Activated CD4-positive, alpha-beta T cell treated with anti-CD3 and anti-CD28 coated beads, Interleukin-10, Interleukin-2, amounts not matched to agents 100 ng/mL and 50 ng/mL, durations not matched to agents 16 hours and 8 hours (primary cell): ENCODE data around the gene SYT8.

Experiments
- DNase-seq: peaks from one replicate; pipeline ENCODE4 v3.0.0-alpha.2; 2020

SYT8 gene

DNA sequence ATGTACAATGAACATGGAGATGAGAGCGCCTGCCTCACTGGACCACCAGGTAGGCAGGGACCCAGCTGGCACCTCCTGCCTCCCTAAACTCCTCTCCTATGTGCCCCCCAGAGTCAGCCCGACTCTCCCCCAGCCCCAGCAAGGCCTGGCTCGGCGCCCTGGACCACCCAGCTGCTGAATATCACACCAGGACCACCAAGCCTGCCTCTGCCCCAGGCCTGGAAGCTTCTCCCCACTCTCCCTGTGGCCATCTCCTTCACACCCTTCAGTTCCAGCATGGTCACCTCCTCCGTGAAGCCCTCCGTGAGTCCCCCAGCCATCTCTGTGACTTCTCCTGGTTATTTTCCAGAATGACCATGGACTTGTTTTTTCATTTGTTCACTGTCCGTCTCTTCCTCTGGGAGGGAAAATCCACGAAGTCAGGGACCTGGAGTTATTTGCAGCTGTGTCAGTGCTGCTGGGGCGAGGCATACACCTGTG, 11.7 kb downstream of the SYT8 start:
- DNase-seq: no peak

DNA sequence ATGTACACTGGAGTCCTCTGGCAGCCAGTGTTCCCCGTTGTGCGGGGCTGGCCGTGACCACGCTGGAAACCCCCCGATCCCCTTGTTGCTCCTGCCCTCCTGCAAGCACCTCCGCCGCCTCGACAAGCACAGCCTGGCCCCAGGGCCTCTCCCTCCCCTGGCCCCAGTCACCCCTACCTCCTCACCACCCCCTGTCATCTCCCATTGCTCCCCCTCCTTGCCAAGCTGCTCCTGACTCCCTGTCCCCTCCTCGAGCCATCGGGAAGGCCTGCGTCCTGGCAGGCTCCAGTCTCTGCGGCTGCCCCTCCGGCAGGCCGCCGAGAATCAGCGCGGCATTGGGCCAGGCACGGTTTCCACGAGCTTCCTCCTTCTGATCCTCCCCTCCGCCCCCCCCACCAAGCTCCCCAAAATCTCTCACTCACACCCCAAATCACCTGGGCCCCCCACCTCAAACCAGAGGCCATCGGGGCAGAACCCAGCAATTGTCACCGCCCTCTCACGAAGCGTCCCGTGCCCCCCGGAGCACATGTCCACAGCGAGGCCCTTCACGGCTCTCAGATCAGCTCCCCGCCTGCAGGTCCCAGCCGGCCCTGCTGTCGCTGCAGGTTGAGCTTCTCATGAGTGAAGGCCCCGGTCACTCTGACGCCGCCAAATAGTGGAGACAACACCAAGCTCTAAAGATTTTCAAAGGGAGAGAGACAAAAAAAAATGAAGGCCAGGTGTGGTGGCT, 12.4 kb downstream of the SYT8 start:
- no peak for DNase-seq

DNA sequence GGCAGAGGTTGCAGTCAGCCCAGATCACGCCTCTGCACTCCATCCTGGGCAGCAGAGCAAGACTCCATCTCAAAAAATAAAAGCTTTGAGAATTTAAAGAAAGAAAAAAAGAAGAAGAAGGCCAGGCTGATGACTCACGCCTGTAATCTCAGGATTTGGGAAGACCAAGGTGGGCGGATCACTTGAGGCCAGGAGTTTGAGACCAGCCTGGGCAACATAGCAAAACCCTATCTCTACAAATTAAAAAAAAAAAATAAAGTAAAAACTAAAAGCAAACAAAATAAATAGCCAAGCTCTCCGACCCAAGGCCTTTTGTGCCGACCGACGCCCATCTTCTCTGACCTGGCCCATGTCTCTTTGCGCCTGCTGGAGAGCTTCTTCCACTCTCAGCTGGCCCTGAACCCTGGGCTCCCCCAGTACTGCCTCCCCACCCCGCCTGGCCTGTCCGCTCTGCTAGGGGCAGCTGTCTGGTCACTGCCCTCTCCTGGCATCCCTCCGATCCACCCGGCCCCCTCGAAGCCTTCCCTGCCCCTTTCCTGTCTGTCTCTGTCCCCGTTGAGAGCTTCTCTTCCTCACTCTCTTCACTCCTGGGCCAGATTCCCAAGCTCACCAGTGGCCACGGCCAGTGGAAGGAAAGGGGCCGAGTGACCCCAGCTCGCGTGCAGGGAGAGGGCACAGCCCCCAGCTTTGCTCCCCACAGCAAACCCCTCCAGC, 13.3 kb downstream of the SYT8 start:
- no peak for DNase-seq

DNA sequence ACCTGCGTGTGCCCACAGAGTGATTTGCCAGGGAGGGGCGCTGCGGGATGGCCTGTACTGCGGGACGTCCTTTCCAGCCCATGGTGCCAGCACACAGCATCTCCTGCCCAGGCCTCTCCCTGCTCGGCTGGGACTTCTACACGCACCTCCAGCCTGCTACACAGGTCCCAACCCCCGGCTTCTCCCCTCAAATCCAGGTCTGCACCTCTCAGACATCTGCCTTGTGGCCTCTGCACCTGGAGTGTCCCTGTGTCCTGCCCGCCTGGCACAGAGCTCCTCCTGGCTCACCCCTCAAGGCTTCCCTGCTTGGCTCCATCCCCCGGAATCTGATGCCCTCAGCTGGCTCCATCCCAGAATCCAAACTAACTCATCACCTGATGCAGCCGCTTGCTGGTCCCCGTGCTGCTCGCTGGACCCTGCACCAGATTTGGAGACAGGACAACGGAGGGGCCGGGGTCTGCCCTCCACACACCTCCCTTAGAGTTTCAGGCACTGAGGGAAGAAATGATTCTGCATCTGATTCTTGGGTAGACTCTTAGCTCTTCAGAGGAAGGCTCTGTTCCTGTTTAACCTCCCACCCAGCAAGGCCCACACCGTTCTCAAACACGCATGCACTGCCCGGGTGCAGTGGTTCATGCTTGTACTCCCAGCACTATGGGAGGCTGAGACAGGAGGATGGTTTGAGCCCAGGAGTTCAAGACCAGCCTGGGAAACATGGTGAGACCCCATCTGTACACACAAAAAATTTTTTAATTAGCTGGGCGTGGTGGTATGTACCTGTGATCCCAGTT, 14.0 kb downstream of the SYT8 start:
- DNase-seq: no peak

DNA sequence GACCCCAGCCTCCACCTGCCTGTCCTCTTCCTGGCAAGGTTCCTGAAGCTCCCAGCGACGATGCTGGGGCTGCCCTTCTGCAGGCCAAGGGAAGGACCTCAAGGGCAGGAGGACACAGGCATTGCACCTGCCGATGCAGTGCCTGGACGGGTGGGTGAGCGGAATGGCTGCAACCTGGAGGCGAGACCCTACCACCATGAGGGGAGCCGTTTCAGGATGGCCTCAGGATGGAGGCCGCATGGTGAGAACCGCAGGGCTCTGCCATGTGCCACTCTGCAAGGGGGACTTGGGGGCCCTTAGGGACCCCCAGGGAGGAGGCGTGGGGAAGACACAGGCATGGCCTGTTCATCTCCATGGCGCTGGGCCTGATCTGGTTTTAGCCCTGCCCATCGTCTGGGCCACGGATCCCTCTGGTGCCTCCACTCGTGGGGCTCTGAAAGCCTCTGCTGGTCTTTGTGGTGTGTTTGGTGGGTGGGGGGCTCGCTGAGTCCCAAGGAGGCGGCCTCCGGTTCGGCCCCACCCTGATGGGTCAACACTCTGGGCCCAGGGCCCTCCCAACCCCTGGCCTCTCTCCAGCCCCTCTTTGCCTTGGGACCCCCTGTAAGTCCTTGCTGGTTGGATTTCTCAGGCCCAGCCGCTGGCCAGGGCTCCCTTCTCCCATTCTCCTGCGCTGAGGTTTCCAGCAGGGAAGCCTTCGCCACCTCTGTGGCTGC, 16.8 kb downstream of the SYT8 start:
- no peak for DNase-seq

DNA sequence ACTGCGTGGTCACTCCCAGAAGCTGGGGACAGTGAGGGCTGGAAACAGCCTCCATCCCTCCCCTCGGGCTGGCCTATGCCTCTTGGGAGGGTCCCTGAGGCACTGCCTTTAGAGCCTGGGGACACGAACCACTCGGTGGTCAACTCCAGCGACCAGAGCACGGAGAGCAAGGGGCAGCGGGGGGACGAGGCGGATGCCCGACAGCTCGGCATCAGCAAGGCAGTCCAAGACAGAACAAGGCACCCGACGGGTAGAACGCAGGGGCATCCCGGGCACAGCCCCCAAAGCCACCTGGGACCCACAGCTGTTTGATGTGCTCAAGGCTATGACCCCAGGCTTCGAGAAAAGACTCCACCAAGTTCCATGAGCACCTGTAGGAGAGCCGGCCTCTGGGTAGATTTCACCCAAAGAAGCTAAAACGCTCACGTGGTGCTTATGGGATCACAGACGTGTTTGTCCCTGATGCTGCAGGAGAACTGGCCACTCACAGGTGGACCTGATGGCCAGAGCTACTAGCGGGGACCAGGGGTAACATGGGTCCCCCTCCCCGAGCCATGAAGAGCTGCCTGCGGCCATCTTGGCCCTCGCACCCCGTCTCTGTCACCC, 17.6 kb downstream of the SYT8 start:
- no peak for DNase-seq

DNA sequence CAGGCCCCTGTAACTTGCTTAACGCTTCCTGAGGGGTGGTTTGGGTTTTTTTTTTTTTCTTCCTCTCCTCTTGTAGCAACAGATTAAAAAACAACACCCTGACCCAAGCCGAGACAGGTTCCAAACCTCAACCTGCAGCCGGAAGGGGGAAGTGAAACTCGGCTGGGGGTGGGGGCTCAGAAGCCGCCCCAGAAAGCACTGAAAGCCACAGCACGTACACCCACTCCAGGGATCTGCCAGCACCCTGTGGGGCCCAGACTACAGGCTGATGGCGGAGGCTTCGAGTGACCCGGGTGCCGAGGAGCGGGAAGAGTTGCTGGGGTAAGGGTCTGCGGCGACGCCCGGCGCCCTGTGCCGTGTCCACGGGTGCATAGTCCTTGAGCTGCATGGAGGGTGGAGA, 18.1 kb downstream of the SYT8 start, which contains the start of gene LSP1:
LSP1 (plus strand) TSS at position 208 of the 400 bp plus-strand sequence; CDS start at position 269, 61 bp downstream.
- peak; percentile 94 for DNase-seq

DNA sequence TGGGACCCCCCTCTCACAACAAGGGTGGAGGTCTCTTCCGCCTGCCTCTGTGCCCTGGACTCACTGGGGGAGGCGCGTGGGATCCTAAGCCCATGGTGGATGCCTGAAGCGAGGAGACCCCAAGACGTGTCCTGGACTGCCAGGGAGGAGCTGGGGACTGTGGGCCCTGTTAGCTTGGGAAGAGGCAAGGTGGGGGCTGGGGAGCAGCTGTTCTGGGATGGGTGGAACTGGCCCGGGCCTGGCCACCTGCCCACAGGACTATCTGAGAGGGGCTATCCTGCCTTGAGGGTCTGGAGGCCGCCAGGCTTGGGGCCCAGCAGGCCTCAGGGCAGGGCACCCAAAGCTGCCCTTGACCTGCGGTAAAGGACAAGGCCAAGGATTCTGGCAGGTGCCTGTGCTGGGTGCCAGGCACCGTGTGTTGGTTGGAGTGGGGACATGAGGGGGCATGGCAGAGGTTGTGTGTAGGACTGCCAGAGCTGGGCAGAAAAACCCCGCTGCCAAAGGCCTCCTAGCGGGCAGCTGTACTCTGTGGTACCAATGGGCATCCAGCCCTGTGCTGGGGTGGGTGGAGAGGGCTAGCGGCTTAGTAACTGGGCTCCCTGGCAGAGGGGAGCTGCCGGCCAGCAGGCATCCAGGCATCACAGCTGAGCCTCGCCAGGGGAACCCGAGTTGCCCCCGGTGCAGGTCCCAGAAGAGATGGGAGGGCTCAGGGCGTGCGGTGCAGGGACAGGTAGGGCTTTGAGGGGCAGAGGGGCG, 18.8 kb downstream of the SYT8 start:
- peak; percentile 27 for DNase-seq

DNA sequence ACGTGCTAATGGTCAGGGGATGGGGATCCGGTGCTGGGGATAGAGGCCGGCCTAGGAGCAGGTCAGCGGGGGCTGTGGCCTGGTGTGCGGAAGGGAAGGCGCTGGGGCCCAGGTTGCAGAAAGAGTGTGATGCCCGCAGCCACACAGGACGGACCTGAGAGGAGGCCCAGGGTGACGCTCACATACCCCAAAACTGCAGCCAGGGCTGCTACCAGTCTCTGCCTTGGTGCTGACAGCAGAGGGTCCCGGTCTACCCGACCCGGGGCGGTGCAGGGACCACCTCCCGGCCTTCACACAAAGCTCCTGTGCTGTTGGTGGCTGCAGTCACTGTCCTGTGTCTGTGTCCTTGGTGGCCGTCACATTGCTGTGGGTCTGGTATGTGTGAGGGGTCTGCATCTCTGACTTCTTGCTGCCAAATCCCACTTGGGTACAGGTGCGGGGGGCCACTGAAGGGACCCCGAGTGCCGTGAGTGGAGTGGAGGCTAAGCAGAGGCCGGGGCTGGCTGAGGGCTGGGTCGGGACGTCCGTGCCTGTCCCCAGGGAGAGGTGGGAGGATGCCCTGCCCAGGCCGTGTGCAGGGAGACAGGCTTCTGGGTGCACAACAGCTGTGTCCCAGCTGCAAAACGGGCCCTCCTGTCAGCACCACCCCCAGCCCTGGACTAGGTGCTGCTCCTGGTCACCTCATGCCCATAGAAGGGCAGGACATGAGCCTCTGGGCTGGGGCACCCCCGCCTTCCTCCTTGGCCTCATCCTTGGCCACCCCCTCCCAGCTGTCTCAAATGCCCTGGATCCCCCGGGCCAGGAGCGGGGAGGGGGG, 19.6 kb downstream of the SYT8 start:
- DNase-seq: peak; percentile 29

DNA sequence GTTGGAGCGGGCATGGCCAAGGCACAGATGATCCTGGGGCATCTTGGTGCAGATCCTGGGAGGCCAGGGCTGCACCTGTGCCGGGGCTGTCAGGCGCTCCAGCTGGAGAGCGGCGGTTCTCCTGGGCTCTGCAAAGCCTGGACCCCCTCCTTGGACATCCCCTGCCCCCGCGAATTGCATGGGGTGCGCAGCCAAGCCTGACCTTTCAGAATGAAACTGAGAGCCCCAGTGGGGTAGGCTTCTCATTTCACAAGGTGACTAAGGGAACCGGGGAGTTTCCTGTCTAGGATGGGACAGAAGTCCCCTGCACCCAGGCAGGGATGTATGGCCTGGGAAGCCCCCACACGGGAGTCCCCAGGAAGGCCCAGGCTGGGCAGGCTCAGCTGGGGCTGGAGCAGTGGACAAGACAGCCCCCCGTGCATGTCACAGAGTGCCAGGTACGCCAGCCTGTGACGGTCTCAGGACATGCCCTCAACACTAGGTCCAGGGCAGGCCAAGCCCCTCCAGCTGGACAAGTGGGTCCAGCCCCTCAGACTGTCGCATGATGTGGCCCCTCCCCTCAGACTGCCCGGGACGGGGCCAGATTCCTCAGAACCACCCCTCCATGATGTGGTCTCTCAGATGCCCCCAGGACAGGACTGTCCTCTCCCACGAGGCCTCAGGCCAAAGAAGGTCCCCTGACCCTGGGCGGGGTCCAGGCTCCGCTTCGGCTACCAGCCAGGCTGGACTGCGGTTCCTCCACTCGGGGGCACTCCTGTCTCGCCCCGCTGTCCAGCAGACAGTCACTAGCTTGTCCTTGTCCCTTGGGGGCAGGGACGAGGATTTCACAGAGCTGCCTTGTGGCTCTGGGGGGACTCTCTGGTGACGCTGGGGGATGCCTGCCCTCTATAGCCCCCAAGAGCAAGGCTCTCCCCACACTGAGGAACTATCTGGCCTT, 20.4 kb downstream of the SYT8 start:
- DNase-seq: peak; percentile 81

DNA sequence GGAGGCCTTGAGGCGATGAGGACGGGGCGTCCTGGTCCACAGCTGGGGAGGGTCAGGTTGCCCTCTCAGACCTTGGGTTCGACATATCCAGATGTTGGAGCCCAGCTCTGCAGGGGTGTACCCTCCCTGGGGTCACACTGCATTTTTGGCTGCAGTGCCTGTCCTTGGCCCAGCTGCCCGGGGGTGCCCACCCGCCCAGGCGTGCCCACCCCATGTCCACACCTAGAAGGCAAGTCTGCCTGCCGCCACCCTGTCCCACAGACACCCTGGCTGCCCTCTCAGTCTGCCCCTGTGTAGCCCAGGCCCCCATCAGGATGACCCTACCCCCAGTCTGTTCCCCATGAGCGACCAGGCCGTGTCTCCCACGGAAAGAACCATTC, 21.1 kb downstream of the SYT8 start:
- no peak for DNase-seq

DNA sequence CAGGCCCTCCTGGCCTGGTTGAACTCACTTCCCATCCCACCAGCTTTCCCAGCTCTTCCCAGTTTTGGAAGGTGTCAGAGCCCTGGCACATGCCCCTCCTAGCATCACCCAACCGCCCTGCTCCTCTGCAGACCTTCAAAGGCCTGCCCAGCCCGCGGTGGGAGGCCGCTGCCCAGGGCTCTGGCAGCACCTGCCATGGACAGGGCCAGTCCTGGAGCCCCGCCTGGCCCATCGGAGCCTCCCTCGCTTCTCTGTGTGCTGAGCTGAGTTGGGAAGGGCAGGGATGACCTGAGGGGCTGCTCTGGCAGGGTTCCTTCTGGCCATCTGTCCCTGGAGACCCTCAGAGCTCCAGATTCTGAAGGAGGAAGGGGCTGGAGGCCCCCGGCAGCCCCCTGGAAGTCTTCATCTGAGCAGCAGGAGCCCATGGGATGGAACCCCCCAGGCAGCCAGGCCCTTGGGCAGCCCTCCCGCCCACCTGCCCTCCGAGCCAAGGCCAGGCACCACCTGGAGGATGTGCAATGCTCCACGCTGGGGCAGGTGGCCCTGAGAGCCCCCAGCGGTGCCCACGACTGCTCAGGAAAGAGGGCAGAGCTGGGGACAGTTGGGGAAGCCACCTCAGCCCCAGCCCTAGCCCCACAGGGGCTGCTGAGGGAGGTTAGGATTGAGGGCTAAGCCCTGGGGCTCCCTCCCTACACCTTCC, 21.7 kb downstream of the SYT8 start:
- DNase-seq: no peak

DNA sequence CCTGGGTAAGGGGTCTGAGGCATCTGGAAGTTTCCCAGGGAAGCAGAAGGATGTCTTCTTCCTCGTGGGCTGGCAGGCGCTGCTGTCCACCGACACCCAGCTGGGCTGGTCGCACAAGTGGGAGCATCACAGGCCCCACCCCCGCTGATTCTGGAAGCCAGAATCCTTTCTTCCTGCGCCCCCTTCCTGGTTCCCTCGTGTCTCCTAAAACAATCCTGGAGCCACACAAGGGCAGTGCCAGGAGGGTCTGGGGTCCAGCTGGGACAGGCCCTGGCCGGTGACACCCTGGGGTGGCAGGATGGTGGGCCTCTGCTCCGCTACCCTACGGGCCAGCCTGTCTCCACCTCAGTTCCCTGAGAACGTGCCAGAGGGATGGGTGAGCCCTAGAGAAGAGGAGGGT, 22.3 kb downstream of the SYT8 start:
- no peak for DNase-seq

DNA sequence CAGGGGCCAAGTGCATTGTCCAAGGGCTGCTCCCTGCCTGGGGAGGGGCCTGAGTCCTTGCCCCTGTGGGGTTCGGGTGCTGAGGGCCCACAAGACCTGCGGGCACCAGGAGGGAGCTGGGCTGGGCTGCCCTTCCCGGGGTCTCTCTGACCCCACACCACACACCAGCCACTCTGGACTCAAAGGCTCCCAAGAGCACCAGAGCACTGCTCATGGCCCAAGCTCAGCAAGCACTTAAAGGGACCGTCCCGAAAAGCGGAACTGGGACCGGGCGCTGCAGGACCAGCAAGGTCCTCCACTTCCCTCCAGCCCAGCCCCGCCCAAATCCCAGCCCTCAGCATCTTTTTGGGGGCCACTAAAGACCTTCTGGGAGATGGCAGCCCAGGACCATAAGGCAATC, 23.4 kb downstream of the SYT8 start:
- no peak for DNase-seq

DNA sequence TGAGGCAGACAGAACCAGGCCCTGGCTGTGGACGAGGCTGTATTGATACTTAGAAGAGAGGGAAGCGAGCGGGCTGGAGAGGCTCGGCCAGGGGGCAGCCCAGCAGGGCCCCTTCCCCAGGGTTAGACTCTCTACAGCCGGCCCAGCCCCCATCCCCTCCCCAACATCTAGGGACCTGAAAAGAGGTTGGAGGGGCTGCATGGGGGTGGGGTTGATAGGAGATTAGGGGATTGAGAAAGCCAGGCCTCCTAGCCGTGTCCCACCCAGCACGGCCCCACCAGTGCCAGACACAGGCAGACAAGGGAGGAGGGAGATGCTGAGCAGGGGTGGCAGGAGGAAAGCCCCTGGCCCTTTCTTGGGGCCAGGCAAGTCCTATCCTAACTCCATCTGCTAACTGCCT, 23.8 kb downstream of the SYT8 start:
- DNase-seq: no peak

DNA sequence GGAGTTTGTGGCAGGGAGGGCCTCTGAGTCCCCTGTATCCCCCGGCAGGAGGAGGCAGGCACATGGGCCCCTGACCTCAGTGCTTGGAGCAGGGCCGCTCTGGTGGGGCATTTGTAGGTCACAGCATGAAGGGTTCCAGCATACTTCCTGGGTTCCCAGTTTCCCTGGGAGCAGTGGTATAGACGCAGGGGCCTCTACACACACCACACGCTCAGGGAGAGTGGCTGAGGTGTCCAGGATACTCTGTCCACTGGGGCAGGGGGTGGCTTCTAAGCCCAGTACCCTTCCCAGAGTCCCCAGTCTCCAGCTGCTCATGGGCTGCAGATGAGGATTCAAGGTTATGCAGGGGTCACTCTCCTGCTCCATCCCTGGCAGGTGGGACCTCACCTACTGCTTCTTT, 24.2 kb downstream of the SYT8 start:
- DNase-seq: no peak

DNA sequence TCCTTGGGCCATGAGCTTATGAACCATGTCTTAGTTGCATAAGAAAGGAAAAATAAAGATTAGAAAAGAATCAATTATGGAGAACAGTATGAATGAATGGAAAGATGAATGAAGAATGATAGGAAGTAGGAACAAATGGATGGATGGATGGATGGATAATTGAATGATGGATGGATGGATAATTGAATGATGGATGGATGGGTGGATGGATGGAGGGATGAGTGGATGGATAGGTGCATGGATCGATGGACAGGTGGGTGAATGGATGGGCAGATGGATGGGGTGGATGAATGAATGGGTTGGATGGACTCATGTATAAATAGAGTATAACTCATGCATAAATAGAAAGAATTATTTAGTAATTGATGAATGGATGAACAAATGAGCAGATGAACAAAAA, 25.3 kb downstream of the SYT8 start:
- DNase-seq: no peak

DNA sequence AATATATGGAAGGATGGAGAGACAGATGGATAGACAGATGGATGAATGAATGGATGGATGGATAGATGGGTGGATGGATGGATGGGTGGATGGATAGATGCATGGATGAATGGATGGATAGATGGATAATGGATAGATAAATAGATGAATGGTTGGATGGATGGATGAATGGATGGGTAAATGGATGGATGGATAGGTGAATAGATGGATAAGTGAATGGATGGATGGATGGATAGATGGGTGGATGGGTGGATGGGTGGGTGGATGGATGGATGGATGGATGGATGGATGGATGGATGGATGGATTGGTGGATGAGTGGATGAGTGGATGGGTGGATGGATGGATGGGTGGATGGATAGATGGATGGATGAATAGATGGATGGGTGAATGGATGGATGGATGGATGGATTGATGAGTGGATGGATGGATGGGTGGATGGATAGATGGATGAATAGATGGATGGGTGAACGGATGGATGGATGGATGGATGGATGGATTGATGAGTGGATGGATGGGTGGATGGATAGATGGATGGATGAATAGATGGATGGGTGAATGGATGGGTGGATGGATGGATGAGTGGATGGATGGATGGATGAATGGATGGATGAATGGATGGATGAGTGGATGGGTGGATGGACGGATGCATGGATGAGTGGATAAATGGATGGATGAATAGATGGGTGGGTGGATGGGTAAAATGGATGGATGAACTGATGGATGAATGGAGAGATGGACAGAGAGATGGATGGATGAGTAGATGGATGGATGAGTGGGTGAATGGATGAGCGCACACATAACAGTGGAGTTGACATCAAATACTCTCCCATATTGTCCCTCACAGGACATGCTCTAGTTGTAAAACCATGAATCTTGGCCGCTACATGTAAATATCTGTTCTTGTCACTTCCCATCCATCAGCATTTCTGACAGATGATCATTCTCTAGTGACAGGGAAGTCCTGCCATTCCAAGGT, 26.9 kb downstream of the SYT8 start:
- no peak for DNase-seq
